ENCODE results near the gene STYX. TPM values are rescaled to one million over a fixed set of nuclear protein-coding genes. Genes with fewer than 3 reads are reported as not detected.

Gene STYX
- total RNA-seq, 1 experiment from 2014 or later = 14.1 TPM

DNA sequence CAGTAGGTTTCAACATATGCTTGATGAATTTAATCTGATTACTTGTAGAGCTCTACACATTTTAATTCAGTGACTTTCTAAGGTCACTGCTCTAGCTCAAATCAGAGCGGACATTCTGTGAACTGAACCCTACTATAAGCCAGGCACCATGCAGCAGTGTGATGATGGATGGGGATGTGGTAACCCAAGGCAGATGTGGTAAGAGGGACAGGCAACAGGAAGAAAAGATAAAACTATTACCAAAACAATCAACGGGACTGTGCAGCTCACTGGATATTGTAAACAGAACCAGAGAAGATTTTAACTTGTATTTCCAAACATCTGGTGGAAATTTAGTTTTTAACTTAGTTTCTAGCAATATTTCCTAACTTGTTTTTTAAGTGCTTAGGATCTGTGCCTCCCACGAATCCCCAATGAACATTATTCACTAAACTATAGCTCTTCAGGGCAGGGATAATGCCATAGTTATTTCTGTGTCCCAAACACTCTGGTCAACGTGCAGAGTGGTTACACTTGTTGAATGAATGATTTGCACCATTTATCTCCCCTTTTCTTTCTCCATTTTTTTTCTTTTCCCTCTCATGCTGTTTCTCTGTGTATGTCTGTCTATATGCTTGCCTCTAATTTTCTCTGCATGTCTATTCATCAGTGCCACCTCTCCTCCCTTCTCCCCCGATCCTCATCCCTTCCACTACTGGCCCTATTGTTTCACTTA is 37.6 kb upstream of the STYX start:
- Histone ChIP-seq H3K79me2 (ENCODE audit: low read length) (peaks cover 80% of the 10 kb centered on the region), H3K4me3 (ENCODE audit: low read length) (peak overlapping the region; percentile 79), H3K9me3 (ENCODE audit: low read length) (no peaks in the 10 kb centered on the region), H3K27me3 (ENCODE audit: low read length) (no peaks in the 10 kb centered on the region), H2AFZ (ENCODE audit: low read length) (no peak overlapping the region), H3K4me2 (ENCODE audit: low read length) (peak overlapping the region; percentile 90), H3K36me3 (ENCODE audit: low read depth, low read length) (no peaks in the 10 kb centered on the region), H3K9me2 (replicated peaks; ENCODE audit: low read length) (no peaks in the 10 kb centered on the region), H3F3A (ENCODE audit: low read length, unreplicated experiment) (peaks cover 6% of the 10 kb centered on the region), H3K9ac (ENCODE audit: low read length) (no peak overlapping the region), H3K4me1 (ENCODE audit: insufficient read depth, low read length) (peaks cover 41% of the 10 kb centered on the region), H4K20me1 (ENCODE audit: low read length) (peaks cover 72% of the 10 kb centered on the region), H3K27ac (ENCODE audit: low read length) (peak overlapping the region; percentile 52; the same call in 1 of the 2 replicates)
- ChIA-PET POLR2A (ENCODE audit: unreplicated experiment) (interaction anchor here (0.6 to 0.7 kb wide), 3 partner anchors 8 to 1910 kb away, joined by 3 to 5 read pairs (median 3); no protein-coding TSS in a partner anchor), CTCF (no interaction called here)
- DNase-seq = no peak
- intact Hi-C loops (cut with micrococcal nuclease) = no loop called here
- ATAC-seq = no peak
- no peak for TF ChIP-seq EZH2phosphoT487 (IDR thresholded peaks at IDR 0.05; ENCODE audit: borderline replicate concordance, low read length)
- no peak for TF ChIP-seq EZH2 (IDR thresholded peaks at IDR 0.05; ENCODE audit: low read length, unreplicated experiment)
- TF ChIP-seq, protein P1, sequence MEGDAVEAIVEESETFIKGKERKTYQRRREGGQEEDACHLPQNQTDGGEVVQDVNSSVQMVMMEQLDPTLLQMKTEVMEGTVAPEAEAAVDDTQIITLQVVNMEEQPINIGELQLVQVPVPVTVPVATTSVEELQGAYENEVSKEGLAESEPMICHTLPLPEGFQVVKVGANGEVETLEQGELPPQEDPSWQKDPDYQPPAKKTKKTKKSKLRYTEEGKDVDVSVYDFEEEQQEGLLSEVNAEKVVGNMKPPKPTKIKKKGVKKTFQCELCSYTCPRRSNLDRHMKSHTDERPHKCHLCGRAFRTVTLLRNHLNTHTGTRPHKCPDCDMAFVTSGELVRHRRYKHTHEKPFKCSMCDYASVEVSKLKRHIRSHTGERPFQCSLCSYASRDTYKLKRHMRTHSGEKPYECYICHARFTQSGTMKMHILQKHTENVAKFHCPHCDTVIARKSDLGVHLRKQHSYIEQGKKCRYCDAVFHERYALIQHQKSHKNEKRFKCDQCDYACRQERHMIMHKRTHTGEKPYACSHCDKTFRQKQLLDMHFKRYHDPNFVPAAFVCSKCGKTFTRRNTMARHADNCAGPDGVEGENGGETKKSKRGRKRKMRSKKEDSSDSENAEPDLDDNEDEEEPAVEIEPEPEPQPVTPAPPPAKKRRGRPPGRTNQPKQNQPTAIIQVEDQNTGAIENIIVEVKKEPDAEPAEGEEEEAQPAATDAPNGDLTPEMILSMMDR (conservative IDR thresholded peaks at IDR 0.05; ENCODE audit: low read depth, low read length) = no peak
- no TSS peak for BruUV-seq (replicated peaks)

DNA sequence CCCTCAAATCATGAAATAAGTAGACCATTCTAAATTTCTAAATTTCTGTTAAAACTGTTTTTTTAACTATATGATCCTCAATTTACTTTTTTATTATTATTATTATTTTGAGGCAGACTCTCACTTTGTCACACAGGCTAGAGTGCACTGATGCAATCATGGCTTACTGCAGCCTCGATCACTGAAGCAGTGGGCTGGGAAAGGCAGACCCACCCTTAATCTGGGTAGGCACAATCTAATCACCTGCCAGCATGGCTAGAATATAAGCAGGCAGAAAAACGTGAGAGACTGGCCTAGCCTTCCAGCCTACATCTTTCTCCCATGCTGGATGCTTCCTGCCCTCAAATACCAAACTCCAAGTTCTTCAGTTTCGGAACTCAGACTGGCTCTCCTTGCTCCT is 36.9 kb upstream of the STYX start:
- H3K27me3 ChIP-seq (ENCODE audit: low read length) = no peaks in the 10 kb centered on the region
- DNase-seq (no peak), ATAC-seq (no peak)
- H3F3A ChIP-seq (ENCODE audit: low read length, unreplicated experiment) = peaks cover 6% of the 10 kb centered on the region
- H3K4me2 ChIP-seq (ENCODE audit: low read length) = peak overlapping the region; percentile 90
- CTCF ChIA-PET = no interaction called here
- no peaks in the 10 kb centered on the region for H3K9me3 ChIP-seq (ENCODE audit: low read length)
- no TSS peak for BruUV-seq (replicated peaks)
- peaks cover 74% of the 10 kb centered on the region for H3K79me2 ChIP-seq (ENCODE audit: low read length)
- H3K4me1 ChIP-seq (ENCODE audit: insufficient read depth, low read length) = peaks cover 41% of the 10 kb centered on the region
- no peak overlapping the region for H2AFZ ChIP-seq (ENCODE audit: low read length)
- TF ChIP-seq EZH2phosphoT487 (IDR thresholded peaks at IDR 0.05; ENCODE audit: borderline replicate concordance, low read length) = no peak
- TF ChIP-seq EZH2 (IDR thresholded peaks at IDR 0.05; ENCODE audit: low read length, unreplicated experiment) = no peak
- TF ChIP-seq, protein P1 (conservative IDR thresholded peaks at IDR 0.05; ENCODE audit: low read depth, low read length) = no peak
- POLR2A ChIA-PET (ENCODE audit: unreplicated experiment) = interaction anchor here (0.6 kb wide), 1 partner anchor 15 kb away, joined by 6 read pairs; no protein-coding TSS in a partner anchor
- no peaks in the 10 kb centered on the region for H3K9me2 ChIP-seq (replicated peaks; ENCODE audit: low read length)
- no peaks in the 10 kb centered on the region for H3K36me3 ChIP-seq (ENCODE audit: low read depth, low read length)
- no peak overlapping the region for H3K27ac ChIP-seq (ENCODE audit: low read length)
- no peak overlapping the region for H3K9ac ChIP-seq (ENCODE audit: low read length)
- H3K4me3 ChIP-seq (ENCODE audit: low read length) = peak overlapping the region; percentile 79
- intact Hi-C loops (cut with micrococcal nuclease) = no loop called here
- H4K20me1 ChIP-seq (ENCODE audit: low read length) = peaks cover 66% of the 10 kb centered on the region

DNA sequence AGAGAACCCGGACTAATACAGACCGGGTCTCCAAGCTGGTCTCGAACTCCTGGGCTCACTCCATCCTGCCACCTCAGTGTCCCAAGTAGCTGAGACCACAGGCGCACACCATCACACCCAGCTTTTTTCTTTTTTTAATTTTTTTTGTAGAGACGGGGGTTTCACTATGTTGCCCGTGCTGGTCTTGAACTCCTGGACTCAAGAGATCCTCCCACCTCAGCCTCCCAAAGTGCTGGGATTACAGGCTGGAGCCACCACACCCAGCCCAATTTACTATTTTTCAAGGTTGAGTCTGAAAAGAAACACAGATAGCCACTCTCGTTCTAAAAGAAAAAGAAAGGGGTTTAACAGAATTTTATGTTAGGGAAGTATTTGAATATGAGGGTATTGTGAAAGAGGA is 36.4 kb upstream of the STYX start:
- Histone ChIP-seq H3K4me2 (ENCODE audit: low read length) (peak overlapping the region; percentile 90), H3K4me3 (ENCODE audit: low read length) (peak overlapping the region; percentile 79), H3K27ac (ENCODE audit: low read length) (no peak overlapping the region), H2AFZ (ENCODE audit: low read length) (no peak overlapping the region), H3K79me2 (ENCODE audit: low read length) (peaks cover 69% of the 10 kb centered on the region), H3K27me3 (ENCODE audit: low read length) (no peaks in the 10 kb centered on the region), H3K9me3 (ENCODE audit: low read length) (no peaks in the 10 kb centered on the region), H3K4me1 (ENCODE audit: insufficient read depth, low read length) (peaks cover 41% of the 10 kb centered on the region), H4K20me1 (ENCODE audit: low read length) (peaks cover 62% of the 10 kb centered on the region), H3K9me2 (replicated peaks; ENCODE audit: low read length) (no peaks in the 10 kb centered on the region), H3K9ac (ENCODE audit: low read length) (peak overlapping the region; percentile 96), H3K36me3 (ENCODE audit: low read depth, low read length) (no peaks in the 10 kb centered on the region), H3F3A (ENCODE audit: low read length, unreplicated experiment) (peaks cover 6% of the 10 kb centered on the region)
- no TSS peak for BruUV-seq (replicated peaks)
- no peak for TF ChIP-seq EZH2phosphoT487 (IDR thresholded peaks at IDR 0.05; ENCODE audit: borderline replicate concordance, low read length)
- TF ChIP-seq EZH2 (IDR thresholded peaks at IDR 0.05; ENCODE audit: low read length, unreplicated experiment) = no peak
- TF ChIP-seq, protein P1 (conservative IDR thresholded peaks at IDR 0.05; ENCODE audit: low read depth, low read length) = no peak
- POLR2A ChIA-PET (ENCODE audit: unreplicated experiment) = interaction anchor here (0.6 kb wide), 1 partner anchor 15 kb away, joined by 6 read pairs; no protein-coding TSS in a partner anchor
- ATAC-seq (no peak), DNase-seq (no peak)
- intact Hi-C loops (cut with micrococcal nuclease) = no loop called here
- CTCF ChIA-PET = interaction anchor here (0.5 kb wide), 1 partner anchor 228 kb away, joined by 11 read pairs; no protein-coding TSS in a partner anchor
